ENCODE measurements around the gene PTPN14.

GRCh38 chr1:214537872-214538473, 13.4 kb downstream of the PTPN14 start:
- no peak for TF ChIP-seq CTCF (conservative IDR thresholded peaks at IDR 0.05; ENCODE audit: low read depth, low read length)
- no peak for TF ChIP-seq BHLHE40 (IDR thresholded peaks at IDR 0.05; ENCODE audit: low read depth, low read length)
- no peak for TF ChIP-seq MXI1 (IDR thresholded peaks at IDR 0.05; ENCODE audit: borderline replicate concordance, low read depth, low read length)
- no peak for TF ChIP-seq POLR2A (IDR thresholded peaks at IDR 0.05; ENCODE audit: low read depth, low read length)
- no peak for TF ChIP-seq SMC3 (IDR thresholded peaks at IDR 0.05; ENCODE audit: low read depth, low read length)
- TF ChIP-seq RFX5 (IDR thresholded peaks at IDR 0.05; ENCODE audit: low read depth, low read length): no peak

All from IMR-90 (cell line).